ENCODE results near the gene BEAN1.

DNA sequence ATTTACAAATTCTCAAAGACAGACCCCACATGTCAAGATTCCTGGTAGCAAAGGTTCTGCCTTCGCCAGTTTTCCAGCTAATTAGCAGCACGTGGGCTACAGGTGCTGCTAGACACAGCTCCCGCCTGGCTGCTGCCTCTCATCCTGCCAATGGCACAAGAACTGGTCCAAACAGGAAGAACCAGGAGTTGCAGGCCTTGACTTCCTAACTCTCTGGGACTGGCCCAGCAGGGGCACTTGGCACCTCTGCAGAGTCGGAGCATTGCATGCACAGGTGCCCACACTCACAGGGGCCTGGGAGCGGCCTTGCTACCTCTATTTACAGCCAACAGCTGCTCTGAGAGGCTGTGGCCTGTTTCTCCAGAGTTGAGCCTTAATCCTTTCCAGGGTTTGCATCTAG is 83.2 kb downstream of the BEAN1 start:
- TF ChIP-seq, protein P1, sequence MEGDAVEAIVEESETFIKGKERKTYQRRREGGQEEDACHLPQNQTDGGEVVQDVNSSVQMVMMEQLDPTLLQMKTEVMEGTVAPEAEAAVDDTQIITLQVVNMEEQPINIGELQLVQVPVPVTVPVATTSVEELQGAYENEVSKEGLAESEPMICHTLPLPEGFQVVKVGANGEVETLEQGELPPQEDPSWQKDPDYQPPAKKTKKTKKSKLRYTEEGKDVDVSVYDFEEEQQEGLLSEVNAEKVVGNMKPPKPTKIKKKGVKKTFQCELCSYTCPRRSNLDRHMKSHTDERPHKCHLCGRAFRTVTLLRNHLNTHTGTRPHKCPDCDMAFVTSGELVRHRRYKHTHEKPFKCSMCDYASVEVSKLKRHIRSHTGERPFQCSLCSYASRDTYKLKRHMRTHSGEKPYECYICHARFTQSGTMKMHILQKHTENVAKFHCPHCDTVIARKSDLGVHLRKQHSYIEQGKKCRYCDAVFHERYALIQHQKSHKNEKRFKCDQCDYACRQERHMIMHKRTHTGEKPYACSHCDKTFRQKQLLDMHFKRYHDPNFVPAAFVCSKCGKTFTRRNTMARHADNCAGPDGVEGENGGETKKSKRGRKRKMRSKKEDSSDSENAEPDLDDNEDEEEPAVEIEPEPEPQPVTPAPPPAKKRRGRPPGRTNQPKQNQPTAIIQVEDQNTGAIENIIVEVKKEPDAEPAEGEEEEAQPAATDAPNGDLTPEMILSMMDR (conservative IDR thresholded peaks at IDR 0.05 in 1 of 2, IDR thresholded peaks at IDR 0.05 in 1 of 2; ENCODE audit: extremely low read depth in 1 of 2, insufficient read depth in 1 of 2, low read depth in 1 of 2, low read length in 2 of 2), result no peak
- TF ChIP-seq EZH2 (IDR thresholded peaks at IDR 0.05; ENCODE audit: borderline replicate concordance, low read length), result no peak
